Uterus (tissue), 2 donors: ENCODE measurements around the gene DNAJC17.

Experiments used
- CTCF ChIP-seq, 4 experiments: fragments of 200-600 bp in 2 of 4; fragments of 450-650 bp in 2 of 4; sonication (generic) in 2 of 4; IDR thresholded peaks; one replicate each; pipeline ENCODE4 v1.5.1; 2016 to 2019; ENCODE audit warnings: antibody characterized with exemption in 4 of 4, mild to moderate bottlenecking in 2 of 4, moderate library complexity in 1 of 4
- POLR2A ChIP-seq, 2 donors: fragments of 450-650 bp; IDR thresholded peaks; one replicate each; pipeline ENCODE4 v1.6.1; 2016; ENCODE audit warnings: antibody characterized with exemption in 2 of 2, mild to moderate bottlenecking in 1 of 2, moderate library complexity in 1 of 2

- TF ChIP-seq CTCF (IDR thresholded peaks at IDR 0.05) (no peak), POLR2A (IDR thresholded peaks at IDR 0.05) (no peak)
Measured at GRCh38 chr15:40737048-40737447, 70.2 kb downstream of the DNAJC17 start.
